WTC11 (cell line): ENCODE measurements around the gene NOP16. TPM values are rescaled to one million over a fixed set of nuclear protein-coding genes. Genes with fewer than 3 reads are reported as not detected.

ENCODE experiments used
- ATAC-seq: fragments of 200-7000 bp; cut with Tn5 transposase; 2 replicates; pipeline ENCODE4 v1.10.0; 2021; ENCODE audit warnings: mild to moderate bottlenecking, moderate library complexity
- CTCF ChIA-PET: fragments of 300-600 bp; sonication (Branson Sonifier 250); formaldehyde crosslinking; loops from one replicate; lab custom pipeline; 2021; ENCODE audit warnings: antibody characterized with exemption; lab: Charles Lee
- POLR2A ChIA-PET: fragments of 350-600 bp; sonication (Branson Sonifier 250); formaldehyde crosslinking; loops from one replicate; lab custom pipeline; 2021; ENCODE audit warnings: antibody characterized with exemption; lab: Charles Lee
- DNase-seq: peaks from one replicate; pipeline ENCODE4 v3.0.0; 2021; ENCODE audit warnings: low spot score
- H3K27ac Mint-ChIP-seq: 2 replicates; pipeline ENCODE4 v1.8.0; 2021; ENCODE audit warnings: mixed read lengths
- H3K27me3 Mint-ChIP-seq: 2 replicates; pipeline ENCODE4 v1.8.0; 2021; ENCODE audit warnings: low read depth, mild to moderate bottlenecking, moderate library complexity, mixed read lengths
- H3K36me3 Mint-ChIP-seq: 2 replicates; pipeline ENCODE4 v1.8.0; 2021; ENCODE audit warnings: mixed read lengths
- H3K4me1 Mint-ChIP-seq: 2 replicates; pipeline ENCODE4 v1.8.0; 2022; ENCODE audit warnings: mixed read lengths
- H3K4me3 Mint-ChIP-seq: 2 replicates; pipeline ENCODE4 v1.8.0; 2021; ENCODE audit warnings: mild to moderate bottlenecking, moderate library complexity, mixed read lengths
- H3K9me3 Mint-ChIP-seq: 2 replicates; pipeline ENCODE4 v1.8.0; 2021; ENCODE audit warnings: mixed read lengths
- ATF1 ChIP-seq: sonication (generic); formaldehyde crosslinking; IDR thresholded peaks from 2 replicates; pipeline ENCODE4 v1.8.1; 2023; ENCODE audit warnings: mild to moderate bottlenecking, moderate library complexity, missing genetic modification reagents
- CREB1 ChIP-seq: sonication (generic); formaldehyde crosslinking; IDR thresholded peaks from 2 replicates; pipeline ENCODE4 v1.8.0; 2023; ENCODE audit warnings: mild to moderate bottlenecking, missing genetic modification reagents
- FOXP1 ChIP-seq: sonication (generic); formaldehyde crosslinking; IDR thresholded peaks from 2 replicates; pipeline ENCODE4 v1.8.0; 2022; ENCODE audit warnings: missing genetic modification reagents, mild to moderate bottlenecking, moderate library complexity, borderline replicate concordance
- NR1H2 ChIP-seq: sonication (generic); formaldehyde crosslinking; IDR thresholded peaks from 2 replicates; pipeline ENCODE4 v1.9.0; 2021; ENCODE audit warnings: mild to moderate bottlenecking, moderate library complexity, missing genetic modification reagents
- NR2C2 ChIP-seq: sonication (generic); formaldehyde crosslinking; IDR thresholded peaks from 2 replicates; pipeline ENCODE4 v1.8.0; 2022; ENCODE audit warnings: mild to moderate bottlenecking, missing genetic modification reagents
- NR3C1 ChIP-seq: sonication (generic); formaldehyde crosslinking; conservative IDR thresholded peaks from 2 replicates; pipeline ENCODE4 v1.8.1; 2023; ENCODE audit warnings: low read depth, mild to moderate bottlenecking, missing genetic modification reagents
- SP1 ChIP-seq: sonication (generic); formaldehyde crosslinking; conservative IDR thresholded peaks from 2 replicates; pipeline ENCODE4 v1.8.1; 2022; ENCODE audit warnings: missing genetic modification reagents
- TCF7 ChIP-seq: sonication (generic); formaldehyde crosslinking; IDR thresholded peaks from 2 replicates; pipeline ENCODE4 v1.8.0; 2022; ENCODE audit warnings: mild to moderate bottlenecking, low read depth, missing genetic modification reagents, moderate library complexity
- TEAD1 ChIP-seq: sonication (generic); formaldehyde crosslinking; IDR thresholded peaks from 2 replicates; pipeline ENCODE4 v1.8.0; 2022; ENCODE audit warnings: mild to moderate bottlenecking, missing genetic modification reagents
- ZBTB21 ChIP-seq: sonication (generic); formaldehyde crosslinking; IDR thresholded peaks from 2 replicates; pipeline ENCODE4 v1.8.1; 2023; ENCODE audit warnings: mild to moderate bottlenecking, missing genetic modification reagents, borderline replicate concordance
- ZNF317 ChIP-seq: sonication (generic); formaldehyde crosslinking; IDR thresholded peaks from 2 replicates; pipeline ENCODE4 v1.8.1; 2023; ENCODE audit warnings: low read depth, mild to moderate bottlenecking, moderate library complexity, missing genetic modification reagents, borderline replicate concordance
- ZNF423 ChIP-seq: fragments of 250-450 bp; sonication (Bioruptor Pico); IDR thresholded peaks from 2 replicates; pipeline ENCODE4 v2.1.2; 2022; ENCODE audit warnings: mild to moderate bottlenecking, moderate library complexity
- total RNA-seq: library from RNA; stranded (reverse); gene quantifications from 3 replicates; pipeline ENCODE4 v1.2.3, GENCODE V29; 2021
- TF ChIP-seq, protein P1 (sequence below): sonication (generic); formaldehyde crosslinking; IDR thresholded peaks from 2 replicates; pipeline ENCODE4 v1.8.0; 2023; ENCODE audit warnings: missing genetic modification reagents, mild to moderate bottlenecking, borderline replicate concordance
- TF ChIP-seq, protein P2 (sequence below): fragments of 250-450 bp; sonication (Bioruptor Pico); IDR thresholded peaks from 2 replicates; pipeline ENCODE4 v2.1.2; 2022; ENCODE audit warnings: mild to moderate bottlenecking, moderate library complexity
- TF ChIP-seq, protein P3 (sequence below): sonication (generic); formaldehyde crosslinking; IDR thresholded peaks from 2 replicates; pipeline ENCODE4 v1.8.0; 2022; ENCODE audit warnings: mild to moderate bottlenecking, missing genetic modification reagents
- TF ChIP-seq, protein P4 (sequence below): sonication (generic); formaldehyde crosslinking; IDR thresholded peaks from 2 replicates; pipeline ENCODE4 v1.8.1; 2023; ENCODE audit warnings: mild to moderate bottlenecking, missing genetic modification reagents, moderate library complexity
- TF ChIP-seq, protein P5 (sequence below): fragments of 250-450 bp; sonication (Bioruptor Pico); IDR thresholded peaks from 2 replicates; pipeline ENCODE4 v1.9.0; 2021; ENCODE audit warnings: mild to moderate bottlenecking
- TF ChIP-seq, protein P6 (sequence below): sonication (generic); formaldehyde crosslinking; IDR thresholded peaks from 2 replicates; pipeline ENCODE4 v1.8.1; 2022; ENCODE audit warnings: low read depth, missing genetic modification reagents, borderline replicate concordance

NOP16 gene
- total RNA-seq, 1 experiment from 2014 or later, result 57.7 TPM

DNA sequence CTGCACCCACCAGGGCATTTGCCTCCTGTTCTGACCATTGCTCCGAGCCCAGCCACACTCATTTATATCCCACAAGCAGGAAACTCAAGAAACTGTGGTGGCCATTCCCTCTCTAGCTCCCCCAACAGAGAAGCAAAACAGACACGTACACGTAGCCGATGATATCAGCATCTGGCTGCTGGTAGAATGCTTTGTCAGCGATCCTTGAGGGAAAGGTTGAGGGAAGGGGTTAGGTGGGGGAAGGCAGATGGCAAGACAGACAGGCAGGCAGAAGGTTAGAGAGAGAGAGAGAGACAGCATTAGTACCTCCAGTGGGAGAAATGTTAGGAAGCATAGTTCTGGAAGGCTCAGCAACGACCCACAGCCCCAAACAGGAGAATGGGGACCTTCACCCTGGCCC lies 7.9 kb upstream of the NOP16 start:
- CTCF ChIA-PET, result interaction anchor here (0.9 kb wide), 1 partner anchor 51 kb away, joined by 4 read pairs; no protein-coding TSS in a partner anchor

DNA sequence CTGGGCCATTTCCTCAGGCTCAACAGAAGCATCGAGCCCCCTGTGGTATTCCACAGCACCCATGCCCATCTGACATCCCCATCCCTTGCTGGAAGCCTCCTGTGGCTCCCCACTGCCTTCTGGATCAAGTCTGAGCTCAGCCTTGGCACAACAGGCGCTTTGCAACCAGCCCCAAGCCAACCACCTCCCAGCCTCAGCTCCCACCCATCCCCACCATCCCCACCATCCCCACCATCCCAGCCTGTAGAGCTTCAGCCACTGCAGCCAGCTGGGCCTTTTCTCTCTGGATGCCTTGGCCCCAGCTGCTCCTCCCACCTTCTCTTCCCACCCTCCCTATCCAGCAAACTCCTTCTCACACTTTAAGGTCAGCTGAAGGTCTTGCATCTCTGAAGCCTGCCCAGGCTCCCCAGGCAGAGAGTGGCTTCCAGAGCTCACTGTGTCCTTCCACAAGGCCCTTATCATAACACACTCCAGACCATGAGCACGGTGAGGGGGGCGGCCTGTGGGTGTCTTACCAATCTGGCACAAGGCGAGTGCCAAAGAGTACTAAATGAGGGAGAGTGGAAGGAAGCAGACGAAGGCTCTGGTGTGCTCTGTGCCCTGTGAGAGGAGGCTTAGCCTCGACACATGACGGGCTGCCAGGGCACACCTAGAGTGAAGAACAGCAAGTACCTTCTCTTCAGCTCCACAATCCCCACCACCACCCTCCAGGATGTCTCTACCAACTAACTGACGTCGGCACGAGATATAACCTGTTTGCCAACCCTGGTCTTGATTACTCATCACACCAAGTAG lies 6.7 kb upstream of the NOP16 start:
- H3K27me3 Mint-ChIP-seq, result no peaks in the 10 kb centered on the region; the same call in 1 of the 2 replicates
- CTCF ChIA-PET, result interaction anchor here (1.2 kb wide), 1 partner anchor 10 kb away, joined by 4 read pairs; no protein-coding TSS in a partner anchor
- H3K9me3 Mint-ChIP-seq, result no peaks in the 10 kb centered on the region
- ATAC-seq, result no peak
- H3K36me3 Mint-ChIP-seq, result no peaks in the 10 kb centered on the region
- TF ChIP-seq, protein P1, sequence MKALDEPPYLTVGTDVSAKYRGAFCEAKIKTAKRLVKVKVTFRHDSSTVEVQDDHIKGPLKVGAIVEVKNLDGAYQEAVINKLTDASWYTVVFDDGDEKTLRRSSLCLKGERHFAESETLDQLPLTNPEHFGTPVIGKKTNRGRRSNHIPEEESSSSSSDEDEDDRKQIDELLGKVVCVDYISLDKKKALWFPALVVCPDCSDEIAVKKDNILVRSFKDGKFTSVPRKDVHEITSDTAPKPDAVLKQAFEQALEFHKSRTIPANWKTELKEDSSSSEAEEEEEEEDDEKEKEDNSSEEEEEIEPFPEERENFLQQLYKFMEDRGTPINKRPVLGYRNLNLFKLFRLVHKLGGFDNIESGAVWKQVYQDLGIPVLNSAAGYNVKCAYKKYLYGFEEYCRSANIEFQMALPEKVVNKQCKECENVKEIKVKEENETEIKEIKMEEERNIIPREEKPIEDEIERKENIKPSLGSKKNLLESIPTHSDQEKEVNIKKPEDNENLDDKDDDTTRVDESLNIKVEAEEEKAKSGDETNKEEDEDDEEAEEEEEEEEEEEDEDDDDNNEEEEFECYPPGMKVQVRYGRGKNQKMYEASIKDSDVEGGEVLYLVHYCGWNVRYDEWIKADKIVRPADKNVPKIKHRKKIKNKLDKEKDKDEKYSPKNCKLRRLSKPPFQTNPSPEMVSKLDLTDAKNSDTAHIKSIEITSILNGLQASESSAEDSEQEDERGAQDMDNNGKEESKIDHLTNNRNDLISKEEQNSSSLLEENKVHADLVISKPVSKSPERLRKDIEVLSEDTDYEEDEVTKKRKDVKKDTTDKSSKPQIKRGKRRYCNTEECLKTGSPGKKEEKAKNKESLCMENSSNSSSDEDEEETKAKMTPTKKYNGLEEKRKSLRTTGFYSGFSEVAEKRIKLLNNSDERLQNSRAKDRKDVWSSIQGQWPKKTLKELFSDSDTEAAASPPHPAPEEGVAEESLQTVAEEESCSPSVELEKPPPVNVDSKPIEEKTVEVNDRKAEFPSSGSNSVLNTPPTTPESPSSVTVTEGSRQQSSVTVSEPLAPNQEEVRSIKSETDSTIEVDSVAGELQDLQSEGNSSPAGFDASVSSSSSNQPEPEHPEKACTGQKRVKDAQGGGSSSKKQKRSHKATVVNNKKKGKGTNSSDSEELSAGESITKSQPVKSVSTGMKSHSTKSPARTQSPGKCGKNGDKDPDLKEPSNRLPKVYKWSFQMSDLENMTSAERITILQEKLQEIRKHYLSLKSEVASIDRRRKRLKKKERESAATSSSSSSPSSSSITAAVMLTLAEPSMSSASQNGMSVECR, result no peak
- no peak for TF ChIP-seq FOXP1 (CRISPR knock-in tag)
- TF ChIP-seq, all 79 proteins: peak for 0
- H3K4me3 Mint-ChIP-seq, result no peak overlapping the region
- DNase-seq, result no peak
- POLR2A ChIA-PET, result interaction anchor here (0.7 kb wide), 1 partner anchor 16 kb away, joined by 4 read pairs; no protein-coding TSS in a partner anchor
- H3K27ac Mint-ChIP-seq, result no peak overlapping the region; the same call in 1 of the 2 replicates
- no peaks in the 10 kb centered on the region for H3K4me1 Mint-ChIP-seq

More for the DNA sequence above, 7.9 kb upstream of the NOP16 start:
- H3K4me3 Mint-ChIP-seq, result no peak overlapping the region
- no peaks in the 10 kb centered on the region; the same call in 1 of the 2 replicates for H3K27me3 Mint-ChIP-seq
- H3K36me3 Mint-ChIP-seq, result no peaks in the 10 kb centered on the region
- no peak overlapping the region for H3K27ac Mint-ChIP-seq
- no peaks in the 10 kb centered on the region for H3K4me1 Mint-ChIP-seq
- no peak for ATAC-seq
- H3K9me3 Mint-ChIP-seq, result no peaks in the 10 kb centered on the region
- no peak for DNase-seq
- POLR2A ChIA-PET, result no interaction called here
- no peak for TF ChIP-seq CREB1 (CRISPR knock-in tag)
- TF ChIP-seq, protein P2, sequence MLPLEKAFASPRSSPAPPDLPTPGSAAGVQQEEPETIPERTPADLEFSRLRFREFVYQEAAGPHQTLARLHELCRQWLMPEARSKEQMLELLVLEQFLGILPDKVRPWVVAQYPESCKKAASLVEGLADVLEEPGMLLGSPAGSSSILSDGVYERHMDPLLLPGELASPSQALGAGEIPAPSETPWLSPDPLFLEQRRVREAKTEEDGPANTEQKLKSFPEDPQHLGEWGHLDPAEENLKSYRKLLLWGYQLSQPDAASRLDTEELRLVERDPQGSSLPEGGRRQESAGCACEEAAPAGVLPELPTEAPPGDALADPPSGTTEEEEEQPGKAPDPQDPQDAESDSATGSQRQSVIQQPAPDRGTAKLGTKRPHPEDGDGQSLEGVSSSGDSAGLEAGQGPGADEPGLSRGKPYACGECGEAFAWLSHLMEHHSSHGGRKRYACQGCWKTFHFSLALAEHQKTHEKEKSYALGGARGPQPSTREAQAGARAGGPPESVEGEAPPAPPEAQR (CRISPR knock-in tag), result no peak
- no peak for TF ChIP-seq NR2C2 (CRISPR knock-in tag)
- TF ChIP-seq NR1H2 (CRISPR knock-in tag), result no peak
- TF ChIP-seq, protein P3, sequence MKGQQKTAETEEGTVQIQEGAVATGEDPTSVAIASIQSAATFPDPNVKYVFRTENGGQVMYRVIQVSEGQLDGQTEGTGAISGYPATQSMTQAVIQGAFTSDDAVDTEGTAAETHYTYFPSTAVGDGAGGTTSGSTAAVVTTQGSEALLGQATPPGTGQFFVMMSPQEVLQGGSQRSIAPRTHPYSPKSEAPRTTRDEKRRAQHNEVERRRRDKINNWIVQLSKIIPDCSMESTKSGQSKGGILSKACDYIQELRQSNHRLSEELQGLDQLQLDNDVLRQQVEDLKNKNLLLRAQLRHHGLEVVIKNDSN (CRISPR knock-in tag), result no peak
- no peak for TF ChIP-seq SP1
- TF ChIP-seq, protein P4, sequence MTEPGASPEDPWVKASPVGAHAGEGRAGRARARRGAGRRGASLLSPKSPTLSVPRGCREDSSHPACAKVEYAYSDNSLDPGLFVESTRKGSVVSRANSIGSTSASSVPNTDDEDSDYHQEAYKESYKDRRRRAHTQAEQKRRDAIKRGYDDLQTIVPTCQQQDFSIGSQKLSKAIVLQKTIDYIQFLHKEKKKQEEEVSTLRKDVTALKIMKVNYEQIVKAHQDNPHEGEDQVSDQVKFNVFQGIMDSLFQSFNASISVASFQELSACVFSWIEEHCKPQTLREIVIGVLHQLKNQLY (CRISPR knock-in tag), result no peak
- no peak for TF ChIP-seq ZNF317 (CRISPR knock-in tag)
- TF ChIP-seq TCF7, result no peak
- no peak for TF ChIP-seq ZNF423

DNA sequence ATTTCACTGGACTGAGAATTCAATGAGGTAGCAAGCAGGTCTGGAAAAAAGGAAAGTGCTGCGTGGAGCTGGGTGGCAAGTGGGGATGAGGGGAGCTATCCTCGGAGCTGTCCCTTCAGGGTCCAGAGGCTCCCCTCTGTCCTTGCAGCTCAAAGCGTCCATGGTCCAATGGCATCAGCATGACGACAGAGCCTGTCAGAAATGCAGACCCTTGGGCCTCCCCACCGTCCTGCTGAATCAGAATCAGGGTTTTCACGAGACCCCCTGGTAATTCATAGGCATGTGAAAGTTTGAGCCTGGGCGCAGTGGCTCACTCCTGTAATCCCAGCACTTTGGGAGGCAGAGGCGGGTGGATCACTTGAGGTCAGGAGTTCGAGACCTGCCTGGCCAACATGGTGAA lies 5.7 kb upstream of the NOP16 start:
- DNase-seq (no peak), ATAC-seq (no peak)
- no peaks in the 10 kb centered on the region; the same call in 1 of the 2 replicates for H3K27me3 Mint-ChIP-seq
- H3K4me3 Mint-ChIP-seq, result no peak overlapping the region
- ChIA-PET CTCF (interaction anchor here (0.6 to 4.2 kb wide), 2 partner anchors 11 to 523 kb away, joined by 3 to 22 read pairs; partner anchors contain the start of gene CPLX2), POLR2A (no interaction called here)
- H3K4me1 Mint-ChIP-seq, result 0 out of 2 replicates have a peak, but pooled peaks cover 3% of the 10 kb centered on the region
- H3K27ac Mint-ChIP-seq, result no peak overlapping the region
- no peaks in the 10 kb centered on the region for H3K36me3 Mint-ChIP-seq
- H3K9me3 Mint-ChIP-seq, result no peaks in the 10 kb centered on the region
- TF ChIP-seq ZNF423 (no peak), TEAD1 (no peak), ATF1 (CRISPR knock-in tag) (no peak), NR3C1 (CRISPR knock-in tag) (no peak), ZBTB21 (CRISPR knock-in tag) (no peak)
- TF ChIP-seq, protein P5, sequence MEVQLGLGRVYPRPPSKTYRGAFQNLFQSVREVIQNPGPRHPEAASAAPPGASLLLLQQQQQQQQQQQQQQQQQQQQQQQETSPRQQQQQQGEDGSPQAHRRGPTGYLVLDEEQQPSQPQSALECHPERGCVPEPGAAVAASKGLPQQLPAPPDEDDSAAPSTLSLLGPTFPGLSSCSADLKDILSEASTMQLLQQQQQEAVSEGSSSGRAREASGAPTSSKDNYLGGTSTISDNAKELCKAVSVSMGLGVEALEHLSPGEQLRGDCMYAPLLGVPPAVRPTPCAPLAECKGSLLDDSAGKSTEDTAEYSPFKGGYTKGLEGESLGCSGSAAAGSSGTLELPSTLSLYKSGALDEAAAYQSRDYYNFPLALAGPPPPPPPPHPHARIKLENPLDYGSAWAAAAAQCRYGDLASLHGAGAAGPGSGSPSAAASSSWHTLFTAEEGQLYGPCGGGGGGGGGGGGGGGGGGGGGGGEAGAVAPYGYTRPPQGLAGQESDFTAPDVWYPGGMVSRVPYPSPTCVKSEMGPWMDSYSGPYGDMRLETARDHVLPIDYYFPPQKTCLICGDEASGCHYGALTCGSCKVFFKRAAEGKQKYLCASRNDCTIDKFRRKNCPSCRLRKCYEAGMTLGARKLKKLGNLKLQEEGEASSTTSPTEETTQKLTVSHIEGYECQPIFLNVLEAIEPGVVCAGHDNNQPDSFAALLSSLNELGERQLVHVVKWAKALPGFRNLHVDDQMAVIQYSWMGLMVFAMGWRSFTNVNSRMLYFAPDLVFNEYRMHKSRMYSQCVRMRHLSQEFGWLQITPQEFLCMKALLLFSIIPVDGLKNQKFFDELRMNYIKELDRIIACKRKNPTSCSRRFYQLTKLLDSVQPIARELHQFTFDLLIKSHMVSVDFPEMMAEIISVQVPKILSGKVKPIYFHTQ (CRISPR knock-in tag), result no peak
- TF ChIP-seq, protein P6, sequence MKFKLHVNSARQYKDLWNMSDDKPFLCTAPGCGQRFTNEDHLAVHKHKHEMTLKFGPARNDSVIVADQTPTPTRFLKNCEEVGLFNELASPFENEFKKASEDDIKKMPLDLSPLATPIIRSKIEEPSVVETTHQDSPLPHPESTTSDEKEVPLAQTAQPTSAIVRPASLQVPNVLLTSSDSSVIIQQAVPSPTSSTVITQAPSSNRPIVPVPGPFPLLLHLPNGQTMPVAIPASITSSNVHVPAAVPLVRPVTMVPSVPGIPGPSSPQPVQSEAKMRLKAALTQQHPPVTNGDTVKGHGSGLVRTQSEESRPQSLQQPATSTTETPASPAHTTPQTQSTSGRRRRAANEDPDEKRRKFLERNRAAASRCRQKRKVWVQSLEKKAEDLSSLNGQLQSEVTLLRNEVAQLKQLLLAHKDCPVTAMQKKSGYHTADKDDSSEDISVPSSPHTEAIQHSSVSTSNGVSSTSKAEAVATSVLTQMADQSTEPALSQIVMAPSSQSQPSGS, result no peak
- TF ChIP-seq, protein P3 (CRISPR knock-in tag), result no peak
